ENCODE data around the gene MUC5B.
"Not testable (repeated sequence)": the region's sequence is repeated elsewhere in the genome, so short reads cannot be mapped to it uniquely, and the experiment has no call there.

MUC5B gene

GRCh38 chr11:1202776-1203504 is 19.9 kb upstream of the MUC5B start:
- FAIRE-seq = no peak

DNA sequence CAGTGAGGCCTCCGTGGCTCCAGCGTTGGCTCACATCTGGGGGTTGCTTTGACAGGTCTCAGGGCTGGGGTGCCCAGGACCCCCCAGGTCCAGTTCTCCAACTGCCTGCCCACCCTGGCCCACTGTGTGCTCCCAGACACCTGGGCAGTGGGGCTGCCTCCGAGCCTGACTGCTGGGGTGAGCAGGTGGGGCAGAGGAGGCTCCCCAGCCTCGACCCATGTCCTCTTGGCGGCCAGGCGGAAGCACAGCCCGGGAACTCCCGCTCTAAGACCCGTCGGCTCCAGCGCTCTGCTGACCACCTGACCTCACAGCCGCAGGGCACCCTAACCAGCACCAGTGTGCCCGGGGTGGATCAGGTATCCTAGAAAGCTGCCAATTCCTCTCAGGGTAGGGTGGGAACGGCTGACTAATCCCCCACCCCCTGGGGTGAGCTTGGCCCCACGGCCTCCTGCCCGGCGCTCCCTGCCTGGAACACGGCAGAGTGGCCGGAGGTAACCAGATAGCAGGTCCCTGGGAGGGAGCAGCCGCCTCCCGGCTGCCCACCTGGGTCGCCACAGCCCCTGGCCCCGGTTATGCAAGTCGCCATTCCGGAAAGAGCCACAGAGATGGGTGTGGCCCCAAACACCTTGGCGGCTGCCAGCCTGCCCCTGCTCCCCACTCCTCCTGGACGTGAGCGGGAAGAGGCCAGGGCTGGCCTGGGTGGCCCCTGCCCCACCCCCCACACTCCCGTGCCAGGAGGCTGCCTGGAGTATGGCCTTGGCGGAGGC is 19.2 kb upstream of the MUC5B start:
- no peak for FAIRE-seq

DNA sequence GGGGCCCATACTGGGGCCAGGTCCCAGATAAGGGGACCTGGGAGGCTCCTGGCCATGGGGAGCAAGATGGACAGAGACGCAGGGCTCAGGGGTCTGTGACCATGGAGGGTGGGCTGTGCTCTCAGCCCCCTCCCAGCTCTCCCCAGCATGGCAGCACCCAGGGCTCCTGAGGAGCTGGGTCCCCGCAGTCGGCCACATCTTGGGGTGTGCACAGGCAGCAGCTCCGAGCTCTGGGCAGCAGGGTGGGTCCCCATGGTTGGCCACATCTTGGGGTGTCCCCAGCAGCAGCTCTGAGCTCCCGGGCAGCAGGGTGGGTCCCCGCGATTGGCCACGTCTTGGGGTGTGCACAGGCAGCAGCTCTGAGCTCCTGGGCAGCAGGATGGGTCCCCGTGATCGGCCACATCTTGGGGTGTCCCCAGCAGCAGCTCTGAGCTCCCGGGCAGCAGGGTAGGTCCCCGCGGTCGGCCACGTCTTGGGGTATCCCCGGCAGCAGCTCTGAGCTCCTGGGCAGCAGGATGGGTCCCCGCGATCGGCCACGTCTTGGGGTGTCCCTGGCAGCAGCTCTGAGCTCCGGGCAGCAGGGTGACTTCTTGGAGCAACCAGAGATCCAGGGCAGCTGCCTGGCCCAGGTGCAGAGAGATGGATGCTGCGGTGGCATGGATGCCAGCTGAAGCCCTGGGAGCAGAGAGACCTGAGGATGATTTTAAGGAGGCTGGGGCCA is 18.3 kb upstream of the MUC5B start:
- FAIRE-seq = no peak

DNA sequence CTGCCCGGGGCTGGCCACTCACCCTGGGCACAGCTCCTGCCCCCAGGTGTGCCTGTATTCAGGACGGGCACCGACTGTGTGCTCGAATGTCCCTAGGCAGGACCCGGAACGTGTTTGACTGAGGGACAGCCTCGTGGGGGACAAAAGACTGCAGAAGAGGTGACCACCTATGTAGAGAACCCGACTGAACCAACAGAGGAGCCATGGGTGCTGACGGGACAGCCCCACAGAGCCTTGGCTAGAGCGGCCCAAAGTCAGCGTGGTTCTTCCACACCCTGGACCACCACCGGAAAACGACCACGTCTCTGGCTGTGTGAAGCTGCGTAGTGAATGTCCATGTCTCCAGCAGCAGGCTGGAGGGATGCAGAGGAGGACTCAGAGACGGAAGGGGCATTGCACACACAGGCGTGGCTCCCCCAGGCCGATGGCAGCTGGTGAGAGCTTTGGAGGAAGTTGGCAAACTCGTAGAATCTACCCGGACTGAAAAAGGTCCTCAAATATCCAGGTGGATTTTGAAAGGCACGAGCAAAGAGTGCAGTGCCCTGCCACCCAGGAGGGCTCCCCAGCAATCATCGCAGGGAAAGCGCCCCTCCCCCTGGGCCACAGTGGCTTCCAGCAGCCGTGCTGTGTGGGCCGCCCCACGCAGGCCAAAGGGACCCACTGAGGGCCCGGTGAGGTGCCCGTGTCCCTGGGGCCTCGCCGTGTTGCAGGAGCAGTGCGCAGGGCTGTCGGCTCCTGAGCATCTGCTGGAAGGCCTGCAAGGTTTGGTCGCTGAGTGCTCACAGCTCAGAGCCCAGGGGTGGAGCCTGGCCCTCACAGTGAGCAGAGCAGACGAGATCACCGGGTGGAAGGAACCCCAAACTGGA is 17.5 kb upstream of the MUC5B start:
- no peak for FAIRE-seq

GRCh38 chr11:1205987-1206331 is 16.9 kb upstream of the MUC5B start:
- FAIRE-seq = no peak

GRCh38 chr11:1206391-1207271 is 16.2 kb upstream of the MUC5B start:
- no peak for FAIRE-seq

- no peak for FAIRE-seq
Observed at GRCh38 chr11:1207401-1208143, 15.3 kb upstream of the MUC5B start.

DNA sequence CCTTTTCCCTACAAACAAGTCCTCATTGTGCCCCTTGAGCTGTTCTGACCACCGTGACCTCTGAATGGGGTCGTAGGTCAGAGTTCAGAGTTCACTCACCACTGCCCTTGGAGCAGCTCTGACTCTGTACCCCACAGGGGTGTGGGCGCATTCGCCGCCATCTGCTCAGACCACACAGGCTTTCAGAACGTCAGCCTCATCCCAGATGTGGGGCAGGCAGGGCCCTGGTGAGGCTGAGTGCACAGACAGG is 14.8 kb upstream of the MUC5B start:
- no peak for FAIRE-seq

- FAIRE-seq = no peak
Observed at GRCh38 chr11:1208394-1209261, 14.2 kb upstream of the MUC5B start.

DNA sequence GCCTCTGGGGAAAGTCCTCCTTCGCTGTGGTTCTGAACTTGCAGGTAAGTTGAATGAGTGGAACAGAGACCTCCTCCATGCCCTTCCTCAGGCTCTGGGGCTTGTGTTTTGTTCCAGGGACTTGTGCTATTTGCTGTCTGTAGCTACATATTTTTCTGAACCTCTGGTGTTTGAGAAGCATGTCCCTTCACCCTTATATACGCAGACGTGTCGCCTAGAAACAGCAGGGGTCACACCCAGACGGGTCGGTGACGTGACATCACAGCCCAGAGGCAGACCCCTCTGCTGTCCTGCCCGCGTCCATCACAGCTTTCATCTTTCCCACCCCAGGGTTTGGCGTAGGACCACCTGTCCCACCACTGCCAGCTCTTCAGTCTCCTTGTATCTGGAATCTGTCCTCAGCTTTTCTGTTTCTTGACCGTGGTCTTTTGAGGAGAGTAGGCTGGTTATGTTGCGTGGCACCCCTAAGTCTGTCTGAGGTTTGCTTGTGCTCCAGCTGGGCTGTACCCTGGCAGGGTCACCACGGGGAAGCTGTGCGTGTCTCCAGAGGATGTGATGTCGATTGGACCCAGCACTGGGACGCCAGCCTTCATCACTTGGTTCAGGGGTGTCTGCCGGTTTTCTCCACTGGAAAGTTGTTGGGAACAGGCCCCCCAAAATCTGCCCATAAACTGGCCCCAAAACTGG is 13.4 kb upstream of the MUC5B start:
- no peak for FAIRE-seq

DNA sequence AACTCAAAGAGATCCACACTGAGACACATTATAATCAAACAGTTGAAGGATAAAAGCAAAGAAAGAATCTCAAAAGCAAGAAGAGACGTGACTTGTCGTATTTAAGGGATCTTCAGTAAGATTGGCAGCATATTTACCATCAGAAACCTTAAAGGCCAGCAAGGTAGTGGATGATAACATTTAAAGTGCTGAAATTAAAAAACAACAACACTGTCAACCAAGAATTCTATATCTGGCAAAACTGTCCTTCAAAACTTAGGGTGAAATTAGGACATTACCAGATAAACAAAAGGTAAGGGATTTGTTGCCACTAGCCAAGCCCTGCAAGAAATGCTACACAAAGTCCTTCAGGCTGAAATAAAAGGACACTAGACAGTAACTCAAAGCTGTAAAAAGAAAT is 11.0 kb upstream of the MUC5B start:
- no peak for FAIRE-seq

DNA sequence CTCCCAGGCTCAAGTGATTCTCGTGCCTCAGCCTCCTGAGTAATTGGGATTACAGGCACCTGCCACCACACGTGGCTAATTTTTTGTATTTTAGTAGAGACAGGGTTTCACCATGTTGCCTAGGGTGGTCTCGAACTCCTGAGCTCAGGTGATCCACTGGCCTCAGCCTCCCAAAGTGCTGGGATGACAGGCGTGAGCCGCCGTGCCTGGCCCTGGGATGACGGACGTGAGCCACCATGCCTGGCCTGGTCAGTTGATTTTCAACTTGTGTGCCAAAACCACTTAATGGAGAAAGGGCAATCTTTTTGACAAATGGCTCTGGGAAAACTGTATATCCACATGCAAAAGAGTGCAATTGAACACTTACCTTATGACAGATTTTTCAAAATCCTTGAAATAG is 7.0 kb upstream of the MUC5B start:
- not testable (repeated sequence) for FAIRE-seq

DNA sequence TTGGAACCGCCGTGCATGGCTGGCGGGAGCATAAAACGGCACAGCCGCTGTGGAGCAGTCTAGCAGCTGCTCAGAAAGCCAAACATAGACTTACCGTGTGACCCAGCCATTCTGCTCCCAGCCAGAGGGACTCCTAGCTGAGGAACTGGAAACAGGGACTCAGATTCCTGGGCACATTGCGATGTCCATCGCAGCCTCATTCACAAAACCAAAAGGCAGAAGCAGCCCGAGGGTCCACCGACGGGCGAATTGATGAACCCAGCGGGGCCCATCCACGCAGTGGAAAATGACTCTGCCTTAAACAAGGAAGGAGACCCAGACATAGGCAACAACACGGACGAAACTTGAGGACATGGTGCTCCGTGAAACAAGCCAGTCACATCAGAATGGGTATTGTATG is 5.7 kb upstream of the MUC5B start:
- FAIRE-seq = no peak

DNA sequence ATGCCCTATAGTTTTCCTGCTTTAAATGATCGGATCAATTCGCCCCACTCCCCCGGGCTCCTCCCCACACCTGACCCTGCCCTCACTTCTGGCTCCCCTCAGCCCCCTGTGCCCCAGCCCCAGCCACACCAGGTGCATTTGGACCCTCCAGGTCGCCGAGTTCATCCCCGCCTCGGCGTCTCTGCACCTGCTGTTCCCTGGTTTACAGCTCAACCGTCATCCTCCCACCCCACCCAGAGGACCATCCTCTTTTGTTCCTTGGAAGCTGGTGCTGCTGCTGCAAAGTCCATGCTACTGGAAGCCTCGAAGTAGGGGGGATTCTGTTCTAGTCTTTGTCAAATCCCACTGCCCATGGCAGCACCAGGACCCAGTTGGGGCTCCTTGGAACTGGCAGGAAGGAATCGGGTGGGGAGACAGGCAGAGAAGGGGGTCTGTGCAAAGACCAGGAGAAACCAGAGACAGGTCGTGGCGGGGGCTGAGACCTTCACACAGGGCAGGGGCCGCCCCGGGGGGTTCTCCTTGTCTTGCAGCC is 4.5 kb upstream of the MUC5B start:
- no peak for FAIRE-seq

DNA sequence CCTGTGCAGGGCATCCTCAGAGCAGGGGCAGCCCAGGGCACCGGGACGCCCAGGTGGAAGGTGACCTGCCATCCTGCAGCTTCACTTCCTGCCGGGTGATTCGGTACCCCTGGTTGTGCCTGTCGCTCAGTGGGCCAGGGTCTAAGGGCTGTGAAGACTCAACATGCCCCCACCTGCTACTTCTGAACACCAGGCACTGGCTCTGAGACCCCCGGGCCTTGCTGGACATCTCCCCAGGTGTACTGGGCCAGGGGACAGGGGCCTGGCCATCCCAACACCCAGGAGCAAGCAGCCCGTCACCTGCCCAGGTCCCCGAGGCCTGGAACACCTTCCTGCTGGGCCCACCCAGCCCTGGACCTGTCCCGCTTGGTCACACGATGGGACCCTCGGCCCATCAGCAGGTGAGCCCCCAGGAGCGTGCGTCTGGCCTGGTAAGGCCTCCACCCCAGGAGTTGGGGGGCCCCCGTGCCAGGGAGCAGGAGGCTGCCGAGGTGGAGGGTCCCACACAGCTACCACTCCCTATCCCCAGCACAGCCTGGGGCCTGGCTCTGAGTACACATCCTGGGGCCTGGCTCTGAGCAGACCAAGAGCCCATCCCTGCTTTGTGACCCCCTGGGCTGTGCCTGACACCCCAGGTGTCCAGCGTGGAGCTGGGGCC is 3.9 kb upstream of the MUC5B start:
- no peak for FAIRE-seq

DNA sequence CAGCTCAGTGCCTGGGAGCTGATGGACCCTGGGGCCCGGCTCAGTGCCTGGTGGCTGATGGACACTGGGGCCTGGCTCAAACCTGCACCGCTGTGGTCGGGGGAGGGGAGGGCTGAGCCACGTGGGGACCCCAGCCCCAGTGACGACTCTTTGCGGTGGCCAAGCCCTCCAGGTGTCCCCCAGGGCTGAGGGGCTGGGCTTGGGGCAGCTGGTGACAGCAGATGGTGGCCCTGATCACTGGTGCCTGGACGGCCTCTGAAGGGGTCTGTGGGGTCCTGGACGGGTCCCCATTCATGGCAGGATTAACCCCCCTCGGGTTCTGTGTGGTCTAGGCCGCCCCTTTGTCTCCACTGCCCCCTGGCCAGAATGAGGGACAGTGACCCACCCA is 3.4 kb upstream of the MUC5B start:
- no peak for FAIRE-seq

- FAIRE-seq = no peak
Observed at GRCh38 chr11:1219834-1220815, 2.7 kb upstream of the MUC5B start.
